K562 (cell line): Measurements from ENCODE around the gene SLC8A1. TPM values are rescaled to one million over a fixed set of nuclear protein-coding genes. Genes with fewer than 3 reads are reported as not detected.

Source experiments
- ATAC-seq: fragments of 200-7000 bp; cut with Tn5 transposase; 3 replicates; pipeline ENCODE4 v1.9.1; 2020; ENCODE audit warnings: moderate library complexity
- BruUV-seq: library from RNA; stranded (reverse); fragments of 400-500 nt; replicated peaks from 2 replicates; lab custom pipeline; 2021; lab: Mats Ljungman, UMichigan
- CTCF ChIA-PET: fragments of 300-600 bp; formaldehyde crosslinking; extraction: SDS; loops from one replicate; lab custom pipeline; 2021; ENCODE audit warnings: low intra/inter-chr PET ratio; lab: Yijun Ruan, JAX
- POLR2A ChIA-PET: fragments of 300-600, 350-650 bp; sonication (Branson Sonifier 250); formaldehyde crosslinking; extraction: SDS; loops from one replicate; lab custom pipeline; 2021; ENCODE audit warnings: antibody characterized with exemption, inconsistent platforms; lab: Yijun Ruan, JAX
- DNase-seq, 4 experiments: peaks; one replicate each; pipeline versions ENCODE4 v3.0.0 to v3.0.0-alpha.2; 2011 to 2018; ENCODE audit warnings: low spot score in 3 of 4, mixed read lengths in 3 of 4; ENCODE audit errors: extremely low read depth in 1 of 4
- FAIRE-seq: peaks from 2 replicates; lab custom pipeline; 2011; peaks lifted over from hg19 to GRCh38; lab: Jason Lieb, UNC
- H2AFZ ChIP-seq: 2 replicates; pipeline ENCODE4 v1.6.0; 2011; ENCODE audit warnings: low read depth, low read length, control low read depth, inconsistent platforms
- H3K27ac ChIP-seq: fragments of 200-600 bp; 3 replicates; pipeline ENCODE4 v1.8.0; 2011; ENCODE audit warnings: low read depth, mild to moderate bottlenecking, control low read depth, inconsistent platforms, low read length, moderate library complexity, mixed read lengths; ENCODE audit errors: extremely low read depth
- H3K27me3 ChIP-seq, 2 experiments: fragments of 300-600 bp in 1 of 2; 2 replicates in 1 of 2; 3 replicates in 1 of 2; pipeline versions ENCODE4 v1.6.0 to v1.8.0; 2011; ENCODE audit warnings: inconsistent platforms in 2 of 2, low read length in 2 of 2, mild to moderate bottlenecking in 1 of 2, mixed read lengths in 1 of 2, moderate library complexity in 1 of 2; ENCODE audit not compliant: control insufficient read depth in 2 of 2, insufficient read depth in 2 of 2
- H3K36me3 ChIP-seq: fragments of 300-600 bp; 3 replicates; pipeline ENCODE4 v1.8.0; 2011; ENCODE audit warnings: mild to moderate bottlenecking, low read length, inconsistent platforms; ENCODE audit not compliant: control insufficient read depth, insufficient read depth
- H3K4me1 ChIP-seq, 2 experiments: fragments of 200-600 bp in 1 of 2; replicated peaks in 1 of 2; 2 replicates in 1 of 2; 3 replicates in 1 of 2; pipeline versions ENCODE4 v1.5.1 to v1.8.0; 2011; ENCODE audit warnings: inconsistent platforms in 2 of 2, low read length in 2 of 2, mild to moderate bottlenecking in 1 of 2, mixed read lengths in 1 of 2, moderate library complexity in 1 of 2; ENCODE audit not compliant: control insufficient read depth in 2 of 2, insufficient read depth in 2 of 2
- H3K4me2 ChIP-seq: 2 replicates; pipeline ENCODE4 v1.6.1; 2011; ENCODE audit warnings: low read length, control low read depth, inconsistent platforms, mixed read lengths; ENCODE audit not compliant: insufficient read depth
- H3K4me3 ChIP-seq: fragments of 200-600 bp; sonication (generic), shearing (Covaris generic); 2 replicates; pipeline ENCODE4 v1.5.1; 2016; ENCODE audit warnings: control low read depth, inconsistent platforms
- H3K79me2 ChIP-seq: fragments of 200-600 bp; 3 replicates; pipeline ENCODE4 v1.8.0; 2011; ENCODE audit warnings: low read length, inconsistent platforms; ENCODE audit not compliant: control insufficient read depth, insufficient read depth
- H3K9ac ChIP-seq, 2 experiments: 2 replicates each; pipeline versions ENCODE4 v1.6.0 to v1.6.1; 2011; ENCODE audit warnings: low read depth in 2 of 2, low read length in 2 of 2, control low read depth in 1 of 2, inconsistent platforms in 1 of 2, mild to moderate bottlenecking in 1 of 2, mixed read lengths in 1 of 2; ENCODE audit not compliant: insufficient read depth in 1 of 2
- H3K9me1 ChIP-seq: one replicate; pipeline ENCODE4 v1.6.0; 2011; ENCODE audit warnings: inconsistent platforms, mild to moderate bottlenecking, low read length, moderate library complexity; ENCODE audit not compliant: control insufficient read depth, insufficient read depth
- H3K9me3 ChIP-seq: replicated peaks from 2 replicates; pipeline ENCODE4 v1.5.1; 2011; ENCODE audit warnings: low read depth, low read length, inconsistent platforms; ENCODE audit not compliant: control insufficient read depth, insufficient read depth
- H4K20me1 ChIP-seq: replicated peaks from 2 replicates; pipeline ENCODE4 v1.6.1; 2011; ENCODE audit warnings: low read length, inconsistent platforms, mixed read lengths; ENCODE audit not compliant: control insufficient read depth, insufficient read depth
- ARID2 ChIP-seq: fragments of 450-650 bp; IDR thresholded peaks from 2 replicates; pipeline ENCODE4 v1.6.1; 2017; ENCODE audit warnings: antibody characterized with exemption, mild to moderate bottlenecking
- ELK3 ChIP-seq: fragments of 450-650 bp; formaldehyde crosslinking; IDR thresholded peaks from 2 replicates; pipeline ENCODE4 v1.4.0; 2020; ENCODE audit warnings: mild to moderate bottlenecking
- ERF ChIP-seq: fragments of 450-650 bp; formaldehyde crosslinking; IDR thresholded peaks from 2 replicates; pipeline ENCODE4 v1.4.0; 2020; ENCODE audit warnings: mild to moderate bottlenecking, mixed read lengths
- HDAC1 ChIP-seq, 2 experiments: fragments of 450-650 bp; IDR thresholded peaks; 2 replicates each; pipeline ENCODE4 v1.6.1; 2016 to 2017; ENCODE audit warnings: inconsistent platforms in 1 of 2, mild to moderate bottlenecking in 1 of 2, moderate library complexity in 1 of 2
- HOXB6 ChIP-seq: fragments of 250-450 bp; sonication (Bioruptor Pico); IDR thresholded peaks from 2 replicates; pipeline ENCODE4 v1.5.1; 2022; ENCODE audit warnings: mild to moderate bottlenecking, borderline replicate concordance
- MBD2 ChIP-seq: sonication (generic); IDR thresholded peaks from 2 replicates; pipeline ENCODE4 v1.6.1; 2016; ENCODE audit warnings: low read depth, borderline replicate concordance
- MEF2D ChIP-seq: conservative IDR thresholded peaks from 2 replicates; pipeline ENCODE4 v1.6.1; 2016; ENCODE audit warnings: low read depth, missing genetic modification characterization, missing compliant biosample characterization
- NBN ChIP-seq: fragments of 450-650 bp; IDR thresholded peaks from 2 replicates; pipeline ENCODE4 v1.6.1; 2016; ENCODE audit warnings: low read depth, mild to moderate bottlenecking
- NFE2 ChIP-seq: IDR thresholded peaks from 2 replicates; pipeline ENCODE4 v1.6.1; 2014; ENCODE audit warnings: antibody characterized with exemption, low read depth
- ZFP36 ChIP-seq: fragments of 150-350 bp; IDR thresholded peaks from 2 replicates; pipeline ENCODE4 v1.6.1; 2018; ENCODE audit warnings: low read length, low read depth; ENCODE audit not compliant: partially characterized antibody
- ZNF75A ChIP-seq: fragments of 450-650 bp; formaldehyde crosslinking; IDR thresholded peaks from 2 replicates; pipeline ENCODE4 v1.4.0; 2020; ENCODE audit warnings: mild to moderate bottlenecking
- WGBS: fragments of 100-300 bp; shearing (Covaris generic); methylation state at CpG from one replicate; pipeline ENCODE4 v1.1.6; 2016; ENCODE audit warnings: low coverage, mixed read lengths; ENCODE audit not compliant: insufficient coverage; ENCODE audit errors: missing lambda C conversion rate; 5-methylcytosine and 5-hydroxymethylcytosine counted together
- in situ Hi-C: fragments of 300-500 bp; cut with MboI; formaldehyde crosslinking; loops from 4 replicates; pipeline ENCODE4 v1.15.0; 2018; ENCODE audit warnings: inconsistent platforms, mixed read lengths
- intact Hi-C: fragments of 100-400 bp; cut with micrococcal nuclease; formaldehyde crosslinking; loops from 2 replicates; pipeline ENCODE4 v1.14.2; 2022
- polyA plus RNA-seq, 8 experiments: library from polyadenylated mRNA; depleted of rRNA in 4 of 8; stranded (reverse) in 5 of 8; unstranded in 3 of 8; fragments of >200 nt; fragmentation: Nextera tagmentation in 2 of 8; fragmentation: Illumina TruSeq in 1 of 8; extraction: Ambion mirVana in 2 of 8; extraction: Trizol in 1 of 8; gene quantifications; 2 replicates each; pipeline versions ENCODE4 v1.2.1 to v1.2.3, GENCODE V29; 2011 to 2014; ENCODE audit warnings: inconsistent platforms in 1 of 8, missing spikeins in 1 of 8
- total RNA-seq, 7 experiments: library from RNA; depleted of rRNA in 6 of 7; stranded (reverse); fragments of >200 nt in 6 of 7; fragmentation: Illumina TruSeq in 2 of 7; extraction: Trizol in 2 of 7; gene quantifications; 2 replicates each; pipeline versions ENCODE4 v1.2.1 to v1.2.3, GENCODE V29; 2011 to 2021; ENCODE audit warnings: low replicate concordance in 1 of 7

SLC8A1 gene
- total and polyA plus RNA-seq, 9 of the 15 experiments (the other 6 are each of a cell fraction or from before 2014, with no cell fraction given) = not detected

- ChIA-PET CTCF (no interaction called here), POLR2A (interaction anchor here (0.7 kb wide), 1 partner anchor 160 kb away, joined by 3 read pairs; no protein-coding TSS in a partner anchor)
- H4K20me1 ChIP-seq = no peaks in the 10 kb centered on the region
- ATAC-seq (no peak), FAIRE-seq (no peak), DNase-seq (no peak)
- 2% methylated on average over 6 of the region's 7 CpGs for WGBS
- H3K9ac ChIP-seq = no peak overlapping the region
- in situ Hi-C loops = no loop called here
- TF ChIP-seq NFE2 (no peak), MEF2D (tag) (no peak), ELK3 (CRISPR knock-in tag) (no peak), ERF (CRISPR knock-in tag) (no peak), ZFP36 (no peak), NBN (no peak), HOXB6 (CRISPR knock-in tag) (no peak), ZNF75A (CRISPR knock-in tag) (no peak), ARID2 (no peak), MBD2 (no peak), HDAC1 (IDR thresholded peaks at IDR 0.05) (no peak)
- no peak overlapping the region for H3K4me3 ChIP-seq
- no peak overlapping the region for H3K4me2 ChIP-seq
- no peaks in the 10 kb centered on the region for H3K9me3 ChIP-seq
- H3K36me3 ChIP-seq = no peaks in the 10 kb centered on the region
- H3K9me1 ChIP-seq = no peaks in the 10 kb centered on the region
- H3K79me2 ChIP-seq = no peaks in the 10 kb centered on the region
- H3K27ac ChIP-seq = no peak overlapping the region
- H3K27me3 ChIP-seq = no peaks in the 10 kb centered on the region
- H3K4me1 ChIP-seq = no peaks in the 10 kb centered on the region
- intact Hi-C loops = no loop called here
- BruUV-seq = no TSS peak
- no peak overlapping the region for H2AFZ ChIP-seq
Measured at GRCh38 chr2:40283111-40283909, 168.6 kb downstream of the SLC8A1 start.
